ENCODE measurements around the gene TGOLN2.

The TGOLN2 gene

DNA sequence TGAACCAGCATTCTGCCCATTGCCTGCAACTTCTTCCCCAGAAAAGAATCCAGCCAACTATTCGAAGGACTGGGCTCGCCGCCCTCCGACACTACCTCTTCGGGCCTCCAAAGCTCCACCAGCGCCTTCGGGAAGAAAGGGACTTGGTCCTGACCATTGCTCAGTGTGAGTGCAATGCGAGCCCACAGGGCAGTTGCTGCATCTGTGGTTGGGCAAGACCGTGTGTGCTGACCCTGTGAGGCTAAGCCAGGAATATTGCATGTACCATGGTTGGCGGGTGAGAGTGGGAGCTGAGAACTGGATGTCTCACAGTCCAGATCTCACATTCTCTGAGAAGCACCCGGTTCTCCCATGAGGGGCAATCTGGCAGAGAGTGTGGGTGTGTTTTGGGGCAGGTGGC lies 43.3 kb upstream of the TGOLN2 start:
- no peak for DNase-seq (ENCODE audit: low read depth in 1 of 2, low spot score in 1 of 2)
- no peak overlapping the region for H3K27ac ChIP-seq (replicated peaks)
- no peaks in the 10 kb centered on the region for H3K27me3 ChIP-seq (ENCODE audit: insufficient read depth, poor library complexity, severe bottlenecking)
- TF ChIP-seq SPI1 (IDR thresholded peaks at IDR 0.05; ENCODE audit: borderline replicate concordance, low read depth), result no peak
- TF ChIP-seq, protein P1, sequence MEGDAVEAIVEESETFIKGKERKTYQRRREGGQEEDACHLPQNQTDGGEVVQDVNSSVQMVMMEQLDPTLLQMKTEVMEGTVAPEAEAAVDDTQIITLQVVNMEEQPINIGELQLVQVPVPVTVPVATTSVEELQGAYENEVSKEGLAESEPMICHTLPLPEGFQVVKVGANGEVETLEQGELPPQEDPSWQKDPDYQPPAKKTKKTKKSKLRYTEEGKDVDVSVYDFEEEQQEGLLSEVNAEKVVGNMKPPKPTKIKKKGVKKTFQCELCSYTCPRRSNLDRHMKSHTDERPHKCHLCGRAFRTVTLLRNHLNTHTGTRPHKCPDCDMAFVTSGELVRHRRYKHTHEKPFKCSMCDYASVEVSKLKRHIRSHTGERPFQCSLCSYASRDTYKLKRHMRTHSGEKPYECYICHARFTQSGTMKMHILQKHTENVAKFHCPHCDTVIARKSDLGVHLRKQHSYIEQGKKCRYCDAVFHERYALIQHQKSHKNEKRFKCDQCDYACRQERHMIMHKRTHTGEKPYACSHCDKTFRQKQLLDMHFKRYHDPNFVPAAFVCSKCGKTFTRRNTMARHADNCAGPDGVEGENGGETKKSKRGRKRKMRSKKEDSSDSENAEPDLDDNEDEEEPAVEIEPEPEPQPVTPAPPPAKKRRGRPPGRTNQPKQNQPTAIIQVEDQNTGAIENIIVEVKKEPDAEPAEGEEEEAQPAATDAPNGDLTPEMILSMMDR (IDR thresholded peaks at IDR 0.05; ENCODE audit: insufficient read depth, low read length), result no peak
- TF ChIP-seq, protein P2, sequence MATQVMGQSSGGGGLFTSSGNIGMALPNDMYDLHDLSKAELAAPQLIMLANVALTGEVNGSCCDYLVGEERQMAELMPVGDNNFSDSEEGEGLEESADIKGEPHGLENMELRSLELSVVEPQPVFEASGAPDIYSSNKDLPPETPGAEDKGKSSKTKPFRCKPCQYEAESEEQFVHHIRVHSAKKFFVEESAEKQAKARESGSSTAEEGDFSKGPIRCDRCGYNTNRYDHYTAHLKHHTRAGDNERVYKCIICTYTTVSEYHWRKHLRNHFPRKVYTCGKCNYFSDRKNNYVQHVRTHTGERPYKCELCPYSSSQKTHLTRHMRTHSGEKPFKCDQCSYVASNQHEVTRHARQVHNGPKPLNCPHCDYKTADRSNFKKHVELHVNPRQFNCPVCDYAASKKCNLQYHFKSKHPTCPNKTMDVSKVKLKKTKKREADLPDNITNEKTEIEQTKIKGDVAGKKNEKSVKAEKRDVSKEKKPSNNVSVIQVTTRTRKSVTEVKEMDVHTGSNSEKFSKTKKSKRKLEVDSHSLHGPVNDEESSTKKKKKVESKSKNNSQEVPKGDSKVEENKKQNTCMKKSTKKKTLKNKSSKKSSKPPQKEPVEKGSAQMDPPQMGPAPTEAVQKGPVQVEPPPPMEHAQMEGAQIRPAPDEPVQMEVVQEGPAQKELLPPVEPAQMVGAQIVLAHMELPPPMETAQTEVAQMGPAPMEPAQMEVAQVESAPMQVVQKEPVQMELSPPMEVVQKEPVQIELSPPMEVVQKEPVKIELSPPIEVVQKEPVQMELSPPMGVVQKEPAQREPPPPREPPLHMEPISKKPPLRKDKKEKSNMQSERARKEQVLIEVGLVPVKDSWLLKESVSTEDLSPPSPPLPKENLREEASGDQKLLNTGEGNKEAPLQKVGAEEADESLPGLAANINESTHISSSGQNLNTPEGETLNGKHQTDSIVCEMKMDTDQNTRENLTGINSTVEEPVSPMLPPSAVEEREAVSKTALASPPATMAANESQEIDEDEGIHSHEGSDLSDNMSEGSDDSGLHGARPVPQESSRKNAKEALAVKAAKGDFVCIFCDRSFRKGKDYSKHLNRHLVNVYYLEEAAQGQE (IDR thresholded peaks at IDR 0.05; ENCODE audit: insufficient replicate concordance, low read depth), result no peak
- TF ChIP-seq POLR2AphosphoS5 (IDR thresholded peaks at IDR 0.05; ENCODE audit: low read depth), result no peak
- no peak for TF ChIP-seq GABPA (IDR thresholded peaks at IDR 0.05; ENCODE audit: low read depth)
- no peak overlapping the region for H3K4me3 ChIP-seq (replicated peaks; ENCODE audit: insufficient read depth, low read length)

- DNase-seq (ENCODE audit: low read depth in 1 of 2, low spot score in 1 of 2), result no peak
- H3K27ac ChIP-seq (replicated peaks), result no peak overlapping the region
- no peak for TF ChIP-seq SPI1 (IDR thresholded peaks at IDR 0.05; ENCODE audit: borderline replicate concordance, low read depth)
- TF ChIP-seq, protein P2 (IDR thresholded peaks at IDR 0.05; ENCODE audit: insufficient replicate concordance, low read depth), result no peak
- TF ChIP-seq, protein P1 (IDR thresholded peaks at IDR 0.05; ENCODE audit: insufficient read depth, low read length), result no peak
- no peak for TF ChIP-seq GABPA (IDR thresholded peaks at IDR 0.05; ENCODE audit: low read depth)
- no peak for TF ChIP-seq POLR2AphosphoS5 (IDR thresholded peaks at IDR 0.05; ENCODE audit: low read depth)
- no peak overlapping the region for H3K4me3 ChIP-seq (replicated peaks; ENCODE audit: insufficient read depth, low read length)
- H3K27me3 ChIP-seq (ENCODE audit: insufficient read depth, poor library complexity, severe bottlenecking), result no peaks in the 10 kb centered on the region
These were observed 41.7 kb upstream of the TGOLN2 start for GRCh38 chr2:85369500-85369899.

GRCh38 chr2:85368921-85369320 lies 41.1 kb upstream of the TGOLN2 start:
- TF ChIP-seq, protein P2 (IDR thresholded peaks at IDR 0.05; ENCODE audit: insufficient replicate concordance, low read depth), result no peak
- TF ChIP-seq POLR2AphosphoS5 (IDR thresholded peaks at IDR 0.05; ENCODE audit: low read depth) (no peak), SPI1 (IDR thresholded peaks at IDR 0.05; ENCODE audit: borderline replicate concordance, low read depth) (no peak), GABPA (IDR thresholded peaks at IDR 0.05; ENCODE audit: low read depth) (no peak)
- TF ChIP-seq, protein P1 (IDR thresholded peaks at IDR 0.05; ENCODE audit: insufficient read depth, low read length), result no peak
- DNase-seq (ENCODE audit: low read depth in 1 of 2, low spot score in 1 of 2), result no peak
- no peaks in the 10 kb centered on the region for H3K27me3 ChIP-seq (ENCODE audit: insufficient read depth, poor library complexity, severe bottlenecking)

More at GRCh38 chr2:85368921-85369320, 41.1 kb upstream of the TGOLN2 start:
- H3K27ac ChIP-seq (replicated peaks), result no peak overlapping the region
- no peak overlapping the region for H3K4me3 ChIP-seq (replicated peaks; ENCODE audit: insufficient read depth, low read length)

Measured in HL-60 (cell line).